CD4-positive, alpha-beta T cell treated with Interferon gamma for 1 hour (primary cell): ENCODE data around the gene PM20D2.

Source experiments
- DNase-seq: peaks from one replicate; pipeline ENCODE4 v3.0.0-alpha.2; 2020

Gene PM20D2

GRCh38 chr6:89209457-89209856 lies 63.6 kb downstream of the PM20D2 start:
- DNase-seq, result no peak

DNA sequence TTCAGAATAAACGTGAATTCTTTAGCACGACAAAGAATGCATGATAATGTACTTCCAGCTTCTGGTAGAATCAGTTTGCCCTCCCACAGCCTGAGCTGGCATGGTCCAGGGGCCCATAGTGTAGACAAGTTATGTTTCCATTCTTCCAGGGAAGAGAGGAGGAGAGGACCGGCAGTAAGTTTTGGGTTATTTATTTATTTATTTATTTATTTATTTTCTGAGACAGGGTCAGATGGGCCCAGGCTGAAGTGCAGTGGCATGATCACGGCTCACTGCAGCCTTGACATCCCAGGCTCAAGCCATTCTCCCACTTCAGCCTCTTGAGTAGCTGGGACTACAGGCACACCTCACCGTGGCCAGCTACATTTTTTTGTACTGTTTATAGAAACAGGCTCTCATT lies 66.6 kb downstream of the PM20D2 start:
- no peak for DNase-seq

- DNase-seq, result no peak
These were observed 68.3 kb downstream of the PM20D2 start for GRCh38 chr6:89214197-89214596.
